Activated T-cell treated with anti-CD3 and anti-CD28 coated beads for 24 hours (primary cell): ENCODE results near the gene SGCG.
"Not testable (repeated sequence)": the region's sequence is repeated elsewhere in the genome, so short reads cannot be mapped to it uniquely, and the experiment has no call there.

ENCODE experiments used
- DNase-seq: peaks from one replicate; pipeline ENCODE4 v3.0.0-alpha.2; 2020; ENCODE audit warnings: low read depth

SGCG gene

GRCh38 chr13:23212671-23213070 is 31.9 kb downstream of the SGCG start:
- DNase-seq = no peak

- DNase-seq = no peak
These were observed 50.5 kb downstream of the SGCG start for GRCh38 chr13:23231241-23231640.

- DNase-seq = no peak
These were observed 55.2 kb downstream of the SGCG start for GRCh38 chr13:23235994-23236393.

GRCh38 chr13:23243066-23243465 is 62.3 kb downstream of the SGCG start:
- no peak for DNase-seq

- DNase-seq = not testable (repeated sequence)
These were observed 67.6 kb downstream of the SGCG start for GRCh38 chr13:23248410-23248809.

GRCh38 chr13:23254506-23254905 is 73.7 kb downstream of the SGCG start:
- DNase-seq = no peak

GRCh38 chr13:23267571-23267970 is 86.8 kb downstream of the SGCG start:
- DNase-seq = no peak

GRCh38 chr13:23268441-23268840 is 87.7 kb downstream of the SGCG start:
- peak; percentile 10 for DNase-seq

- DNase-seq = no peak
These were observed 90.6 kb downstream of the SGCG start for GRCh38 chr13:23271331-23271730.

- no peak for DNase-seq
These were observed 92.7 kb downstream of the SGCG start for GRCh38 chr13:23273498-23273897.

GRCh38 chr13:23279321-23279720 is 98.5 kb downstream of the SGCG start:
- DNase-seq = no peak

GRCh38 chr13:23288564-23288963 is 107.8 kb downstream of the SGCG start:
- no peak for DNase-seq

GRCh38 chr13:23288995-23289394 is 108.2 kb downstream of the SGCG start:
- no peak for DNase-seq

- no peak for DNase-seq
These were observed 109.2 kb downstream of the SGCG start for GRCh38 chr13:23289917-23290357.

- DNase-seq = no peak
These were observed 111.8 kb downstream of the SGCG start for GRCh38 chr13:23292586-23292985.

- not testable (repeated sequence) for DNase-seq
These were observed 134.1 kb downstream of the SGCG start for GRCh38 chr13:23314837-23315236.

GRCh38 chr13:23319883-23320224 is 139.1 kb downstream of the SGCG start:
- DNase-seq = no peak

- no peak for DNase-seq
These were observed 140.3 kb downstream of the SGCG start for GRCh38 chr13:23320926-23321534.

GRCh38 chr13:23321535-23322241 is 140.9 kb downstream of the SGCG start:
- DNase-seq = peak; percentile 6

- DNase-seq = no peak
These were observed 141.9 kb downstream of the SGCG start for GRCh38 chr13:23322353-23323336.

GRCh38 chr13:23323946-23324709 is 143.3 kb downstream of the SGCG start:
- no peak for DNase-seq

GRCh38 chr13:23325191-23325590 is 144.4 kb downstream of the SGCG start:
- no peak for DNase-seq
